GM12892 (cell line): ENCODE data around the gene SOCS3.

Source experiments
- POLR2A ChIP-seq: IDR thresholded peaks from 2 replicates; pipeline ENCODE4 v1.6.1; 2011; ENCODE audit warnings: low read depth, low read length, control low read depth
- POLR2AphosphoS5 ChIP-seq: IDR thresholded peaks from 2 replicates; pipeline ENCODE4 v1.6.1; 2011; ENCODE audit warnings: low read depth, low read length, control low read depth

DNA sequence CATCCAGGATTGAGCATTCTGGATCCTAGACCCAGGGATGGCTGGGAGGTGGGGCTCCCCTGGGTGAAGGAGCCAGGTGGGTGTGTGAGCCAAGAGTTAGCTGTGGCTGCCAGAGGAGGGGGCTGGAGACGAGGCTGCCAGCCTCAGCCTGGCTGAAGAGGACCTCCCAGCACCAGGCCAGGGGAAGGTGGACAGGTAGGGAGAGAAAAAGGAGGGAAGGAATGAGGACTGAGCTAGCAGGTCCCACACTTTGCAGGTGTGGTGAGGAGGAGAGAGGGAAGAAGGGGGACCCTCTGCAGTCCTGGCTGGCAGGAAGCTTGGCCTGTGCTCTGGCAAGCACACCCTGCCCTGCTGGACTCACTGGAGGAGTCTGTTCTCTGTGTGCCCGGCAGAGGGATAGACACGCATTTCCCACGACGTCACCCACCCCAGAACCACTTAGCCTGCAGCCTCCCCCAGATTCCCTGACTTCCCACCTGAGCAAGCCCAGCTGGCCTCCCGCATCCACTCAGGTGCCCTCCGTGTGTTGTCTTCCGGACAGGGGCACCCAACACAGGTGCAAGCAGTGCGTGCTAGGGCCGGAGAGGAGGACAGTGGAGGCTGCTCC is 42.0 kb downstream of the SOCS3 start:
- TF ChIP-seq POLR2A, result no peak
- no peak for TF ChIP-seq POLR2AphosphoS5
